Body of pancreas (tissue), 4 donors: Measurements from ENCODE around the gene PPP1R9B.

Source experiments
- POLR2A ChIP-seq, 3 donors: fragments of 450-650 bp; IDR thresholded peaks; one replicate each; pipeline ENCODE4 v1.6.1; 2016; ENCODE audit warnings: antibody characterized with exemption in 3 of 3, mild to moderate bottlenecking in 2 of 3
- TF ChIP-seq, protein P1 (sequence below), 7 experiments: fragments of 450-650 bp in 4 of 7; fragments of 200-600 bp in 3 of 7; sonication (generic) in 3 of 7; IDR thresholded peaks; one replicate each; pipeline ENCODE4 v1.5.1; 2016 to 2019; ENCODE audit warnings: antibody characterized with exemption in 7 of 7

DNA sequence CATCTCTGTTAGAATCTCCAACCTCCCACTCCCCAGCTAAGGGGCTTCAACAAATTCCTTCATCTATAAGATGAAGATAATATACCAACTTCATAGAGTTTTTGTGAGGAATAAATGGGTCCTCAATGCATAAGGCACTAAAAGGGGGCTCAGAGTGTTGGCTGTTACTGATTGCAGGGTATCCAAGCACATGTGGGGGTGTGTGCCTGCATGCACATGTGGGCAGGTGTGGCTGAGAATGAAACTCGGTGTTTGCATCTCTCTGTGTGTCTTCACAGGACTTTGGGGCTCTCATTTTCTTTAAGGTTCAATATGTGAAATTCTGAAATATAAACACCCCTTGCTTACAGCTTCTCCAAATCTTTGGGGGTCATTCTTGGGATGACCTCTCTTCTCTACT, 4.1 kb upstream of the PPP1R9B start:
- TF ChIP-seq, protein P1, sequence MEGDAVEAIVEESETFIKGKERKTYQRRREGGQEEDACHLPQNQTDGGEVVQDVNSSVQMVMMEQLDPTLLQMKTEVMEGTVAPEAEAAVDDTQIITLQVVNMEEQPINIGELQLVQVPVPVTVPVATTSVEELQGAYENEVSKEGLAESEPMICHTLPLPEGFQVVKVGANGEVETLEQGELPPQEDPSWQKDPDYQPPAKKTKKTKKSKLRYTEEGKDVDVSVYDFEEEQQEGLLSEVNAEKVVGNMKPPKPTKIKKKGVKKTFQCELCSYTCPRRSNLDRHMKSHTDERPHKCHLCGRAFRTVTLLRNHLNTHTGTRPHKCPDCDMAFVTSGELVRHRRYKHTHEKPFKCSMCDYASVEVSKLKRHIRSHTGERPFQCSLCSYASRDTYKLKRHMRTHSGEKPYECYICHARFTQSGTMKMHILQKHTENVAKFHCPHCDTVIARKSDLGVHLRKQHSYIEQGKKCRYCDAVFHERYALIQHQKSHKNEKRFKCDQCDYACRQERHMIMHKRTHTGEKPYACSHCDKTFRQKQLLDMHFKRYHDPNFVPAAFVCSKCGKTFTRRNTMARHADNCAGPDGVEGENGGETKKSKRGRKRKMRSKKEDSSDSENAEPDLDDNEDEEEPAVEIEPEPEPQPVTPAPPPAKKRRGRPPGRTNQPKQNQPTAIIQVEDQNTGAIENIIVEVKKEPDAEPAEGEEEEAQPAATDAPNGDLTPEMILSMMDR (IDR thresholded peaks at IDR 0.05): no peak
- no peak for TF ChIP-seq POLR2A (IDR thresholded peaks at IDR 0.05)
